ENCODE results near the gene MEAF6. TPM values are rescaled to one million over a fixed set of nuclear protein-coding genes. Genes with fewer than 3 reads are reported as not detected.
A peak's percentile ranks its signal among the peaks of the same experiment; 100 is the strongest.
"Not testable (repeated sequence)": the region's sequence is repeated elsewhere in the genome, so short reads cannot be mapped to it uniquely, and the experiment has no call there.

Gene MEAF6
- total and polyA plus RNA-seq, 2 of the 8 experiments (the other 6 are each of a cell fraction or from before 2014, with no cell fraction given) = 23.0 to 38.8 TPM

DNA sequence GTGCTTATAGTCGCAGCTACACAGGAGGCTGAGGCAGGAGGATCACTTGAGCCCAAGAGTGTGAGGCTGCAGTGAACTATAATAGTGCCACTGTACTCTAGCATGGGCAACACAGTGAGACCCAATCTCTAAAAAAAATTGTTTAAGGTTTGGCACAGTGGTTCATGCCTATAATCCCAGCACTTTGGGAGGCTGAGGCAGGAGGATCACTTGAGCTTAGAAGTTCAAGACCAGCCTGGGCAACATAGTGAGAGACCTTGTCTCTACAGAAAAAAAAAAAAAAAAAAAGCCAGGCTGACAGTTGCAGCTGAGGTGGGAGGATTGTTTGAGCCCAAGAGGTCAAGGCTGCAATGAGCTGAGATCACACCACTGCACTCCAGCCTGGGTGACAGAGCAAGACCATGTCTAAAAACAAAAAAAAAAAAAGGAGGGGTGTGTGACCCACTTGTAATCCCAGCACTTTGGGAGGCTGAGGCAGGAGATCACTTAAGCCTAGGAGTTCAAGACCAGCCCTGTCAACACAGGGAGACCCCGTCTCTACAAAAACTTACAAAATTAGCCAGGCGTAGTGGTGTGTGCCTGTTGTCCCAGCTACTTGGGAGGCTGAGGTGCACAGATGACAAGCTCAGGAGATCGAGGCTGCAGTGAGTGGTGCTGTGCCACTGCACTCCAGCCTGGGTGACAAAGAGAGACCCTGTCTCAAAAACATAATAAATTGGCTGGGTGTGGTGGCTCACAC lies 18.0 kb upstream of the MEAF6 start:
- not testable (repeated sequence) for H2AK5ac ChIP-seq (ENCODE audit: low read depth, low read length); H3K9ac ChIP-seq (replicated peaks in 1 of 4; ENCODE audit: extremely low read depth in 1 of 4, low read depth in 3 of 4, low read length in 3 of 4); H3K79me1 ChIP-seq (ENCODE audit: low read depth, low read length); H3K23ac ChIP-seq (ENCODE audit: insufficient read length); H3K4me2 ChIP-seq (ENCODE audit: insufficient read depth in 1 of 2, low read depth in 2 of 2, low read length in 2 of 2); H2BK12ac ChIP-seq (ENCODE audit: low read depth, low read length); H3K4ac ChIP-seq (replicated peaks; ENCODE audit: insufficient read length, low read depth, low read length); H3K27ac ChIP-seq (ENCODE audit: low read depth, low read length); FAIRE-seq; H2BK120ac ChIP-seq (replicated peaks; ENCODE audit: low read depth, low read length); H4K91ac ChIP-seq (replicated peaks; ENCODE audit: insufficient read length, low read length); H2BK15ac ChIP-seq (ENCODE audit: low read length); H2AFZ ChIP-seq (ENCODE audit: low read length); H4K5ac ChIP-seq (ENCODE audit: insufficient read length, low read depth, low read length); H3K4me1 ChIP-seq (replicated peaks in 1 of 4; ENCODE audit: control insufficient read depth in 3 of 4, insufficient read depth in 4 of 4, low read length in 3 of 4); H3K27me3 ChIP-seq (replicated peaks in 1 of 4; ENCODE audit: control insufficient read depth in 3 of 4, extremely low read depth in 1 of 4, insufficient read depth in 3 of 4, low read length in 3 of 4); H3K18ac ChIP-seq (ENCODE audit: extremely low read depth, low read length); H3K79me2 ChIP-seq (ENCODE audit: control insufficient read depth in 1 of 2, insufficient read depth in 2 of 2, low read length in 2 of 2); H3K4me3 ChIP-seq (ENCODE audit: extremely low read depth in 1 of 4, insufficient read depth in 2 of 4, low read depth in 3 of 4, low read length in 4 of 4); DNase-seq (ENCODE audit: low read depth in 1 of 2, low spot score in 2 of 2); H3K56ac ChIP-seq (replicated peaks; ENCODE audit: insufficient read length, low read depth, low read length); H3K23me2 ChIP-seq (ENCODE audit: low read depth, low read length); H2BK20ac ChIP-seq (ENCODE audit: low read length); H3K9me3 ChIP-seq (ENCODE audit: insufficient read depth in 2 of 2, low read depth in 1 of 2, low read length in 1 of 2); H2BK5ac ChIP-seq (ENCODE audit: low read depth, low read length); H3K14ac ChIP-seq (ENCODE audit: insufficient read length); H4K20me1 ChIP-seq (replicated peaks in 1 of 2; ENCODE audit: control insufficient read depth in 1 of 2, insufficient read depth in 2 of 2, low read length in 2 of 2)
- peaks cover 3 to 16% (median 8%) of the 10 kb centered on the region in 4 experiments for H3K36me3 ChIP-seq (ENCODE audit: control insufficient read depth in 2 of 4, insufficient read depth in 4 of 4, low read length in 3 of 4)
- H4K8ac ChIP-seq (ENCODE audit: extremely low read depth, insufficient read depth, low read length) = peak overlapping the region; percentile 25; the same call in 1 of the 2 replicates
- ChIA-PET CTCF (ENCODE audit: partially characterized antibody) (interaction anchor here (0.7 to 2.5 kb wide), 3 partner anchors 45 to 1015 kb away, joined by 3 to 12 read pairs (median 3); no protein-coding TSS in a partner anchor), POLR2A (ENCODE audit: partially characterized antibody) (interaction anchor here (2.0 to 2.4 kb wide), 2 partner anchors 10 to 18 kb away, joined by 5 to 6 read pairs; partner anchors contain the start of gene MEAF6)
- 95% methylated on average over 4 of the region's 4 CpGs; no CpG with 5 or more reads in 1 of the 2 experiments for WGBS, 2 experiments (ENCODE audit: extremely low coverage in 1 of 2, insufficient coverage in 1 of 2, insufficient read length in 1 of 2, insufficient replicate concordance in 2 of 2, low coverage in 1 of 2, low lambda C conversion rate in 2 of 2, missing lambda C conversion rate in 1 of 2)

DNA sequence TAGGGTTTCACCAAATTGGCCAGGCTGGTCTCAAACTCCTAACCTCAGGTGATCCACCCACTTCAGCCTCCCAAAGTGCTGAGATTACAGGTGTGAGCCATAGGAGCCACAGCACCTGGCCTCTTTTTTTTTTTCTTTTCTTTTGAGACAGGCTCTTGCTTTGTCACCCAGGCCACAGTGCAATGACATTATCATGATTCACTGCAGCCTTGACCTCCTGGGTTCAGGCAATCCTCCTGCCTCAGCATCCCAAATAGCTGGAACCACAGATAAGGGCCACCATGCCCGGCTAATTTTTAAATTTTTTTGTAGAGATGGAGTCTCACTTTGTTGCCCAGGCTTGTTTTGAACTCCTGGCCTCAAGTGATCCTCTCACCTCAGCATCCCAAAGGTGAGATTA lies 15.3 kb upstream of the MEAF6 start:
- H2BK20ac ChIP-seq (ENCODE audit: low read length); H3K23ac ChIP-seq (ENCODE audit: insufficient read length); CTCF ChIA-PET (ENCODE audit: partially characterized antibody); H3K36me3 ChIP-seq (ENCODE audit: control insufficient read depth in 2 of 4, insufficient read depth in 4 of 4, low read length in 3 of 4); H3K18ac ChIP-seq (ENCODE audit: extremely low read depth, low read length); H4K8ac ChIP-seq (ENCODE audit: extremely low read depth, insufficient read depth, low read length); FAIRE-seq; DNase-seq (ENCODE audit: low read depth in 1 of 2, low spot score in 2 of 2); H2BK15ac ChIP-seq (ENCODE audit: low read length); H2AFZ ChIP-seq (ENCODE audit: low read length); H3K56ac ChIP-seq (replicated peaks; ENCODE audit: insufficient read length, low read depth, low read length); H3K27ac ChIP-seq (ENCODE audit: low read depth, low read length); H3K79me1 ChIP-seq (ENCODE audit: low read depth, low read length); H4K20me1 ChIP-seq (replicated peaks in 1 of 2; ENCODE audit: control insufficient read depth in 1 of 2, insufficient read depth in 2 of 2, low read length in 2 of 2); H2AK5ac ChIP-seq (ENCODE audit: low read depth, low read length); H4K91ac ChIP-seq (replicated peaks; ENCODE audit: insufficient read length, low read length); H3K79me2 ChIP-seq (ENCODE audit: control insufficient read depth in 1 of 2, insufficient read depth in 2 of 2, low read length in 2 of 2); H3K9me3 ChIP-seq (ENCODE audit: insufficient read depth in 2 of 2, low read depth in 1 of 2, low read length in 1 of 2); H3K4me1 ChIP-seq (replicated peaks in 1 of 4; ENCODE audit: control insufficient read depth in 3 of 4, insufficient read depth in 4 of 4, low read length in 3 of 4); H3K23me2 ChIP-seq (ENCODE audit: low read depth, low read length); H2BK12ac ChIP-seq (ENCODE audit: low read depth, low read length); H2BK5ac ChIP-seq (ENCODE audit: low read depth, low read length); H2BK120ac ChIP-seq (replicated peaks; ENCODE audit: low read depth, low read length); H3K4me3 ChIP-seq (ENCODE audit: extremely low read depth in 1 of 4, insufficient read depth in 2 of 4, low read depth in 3 of 4, low read length in 4 of 4); H4K5ac ChIP-seq (ENCODE audit: insufficient read length, low read depth, low read length); H3K27me3 ChIP-seq (replicated peaks in 1 of 4; ENCODE audit: control insufficient read depth in 3 of 4, extremely low read depth in 1 of 4, insufficient read depth in 3 of 4, low read length in 3 of 4); H3K9ac ChIP-seq (replicated peaks in 1 of 4; ENCODE audit: extremely low read depth in 1 of 4, low read depth in 3 of 4, low read length in 3 of 4); H3K4me2 ChIP-seq (ENCODE audit: insufficient read depth in 1 of 2, low read depth in 2 of 2, low read length in 2 of 2); H3K14ac ChIP-seq (ENCODE audit: insufficient read length); H3K4ac ChIP-seq (replicated peaks; ENCODE audit: insufficient read length, low read depth, low read length); POLR2A ChIA-PET (ENCODE audit: partially characterized antibody): not testable (repeated sequence)
- WGBS, 2 experiments (ENCODE audit: extremely low coverage in 1 of 2, insufficient coverage in 1 of 2, insufficient read length in 1 of 2, insufficient replicate concordance in 2 of 2, low coverage in 1 of 2, low lambda C conversion rate in 2 of 2, missing lambda C conversion rate in 1 of 2) = 95% methylated on average over 1 of the region's 1 CpG; no CpG with 5 or more reads in 1 of the 2 experiments
